Immature natural killer cell (primary cell): Measurements from ENCODE around the gene TEX261. TPM values are rescaled to one million over a fixed set of nuclear protein-coding genes. Genes with fewer than 3 reads are reported as not detected.

Experiments
- DNase-seq, 3 donors: peaks; one replicate each; pipeline ENCODE4 v3.0.0; 2022; ENCODE audit warnings: mixed read lengths in 1 of 3
- H3K27ac Mint-ChIP-seq, 6 donors: one replicate each; pipeline ENCODE4 v1.8.0; 2020; ENCODE audit warnings: mixed read lengths in 6 of 6, mild to moderate bottlenecking in 5 of 6, inconsistent platforms in 4 of 6, moderate library complexity in 3 of 6
- H3K27me3 Mint-ChIP-seq, 3 donors: one replicate each; pipeline ENCODE4 v1.8.0; 2020 to 2021; ENCODE audit warnings: low read depth in 3 of 3, mild to moderate bottlenecking in 3 of 3, mixed read lengths in 3 of 3, moderate library complexity in 3 of 3, inconsistent platforms in 1 of 3
- H3K36me3 Mint-ChIP-seq, 3 donors: one replicate each; pipeline ENCODE4 v1.8.0; 2020; ENCODE audit warnings: mixed read lengths in 3 of 3, inconsistent platforms in 2 of 3, mild to moderate bottlenecking in 2 of 3
- H3K4me1 Mint-ChIP-seq, 2 donors: one replicate each; pipeline ENCODE4 v1.8.0; 2020; ENCODE audit warnings: inconsistent platforms in 2 of 2, mild to moderate bottlenecking in 2 of 2, mixed read lengths in 2 of 2, moderate library complexity in 1 of 2
- H3K4me3 Mint-ChIP-seq, 5 donors: one replicate each; pipeline ENCODE4 v1.8.0; 2020; ENCODE audit warnings: mild to moderate bottlenecking in 5 of 5, mixed read lengths in 5 of 5, inconsistent platforms in 3 of 5, moderate library complexity in 3 of 5
- H3K9me3 Mint-ChIP-seq, 6 donors: one replicate each; pipeline ENCODE4 v1.8.0; 2020; ENCODE audit warnings: mild to moderate bottlenecking in 6 of 6, mixed read lengths in 6 of 6, inconsistent platforms in 4 of 6, moderate library complexity in 3 of 6
- polyA plus RNA-seq, 3 donors: library from polyadenylated mRNA; unstranded; fragments of 300-500 nt; fragmentation: Illumina TruSeq; gene quantifications; one replicate each; pipeline ENCODE4 v1.2.3, GENCODE V29; 2021

TEX261 gene
- polyA plus RNA-seq, 3 donors from 2014 or later = 25.8 to 44.7 (median 41.9) TPM

DNA sequence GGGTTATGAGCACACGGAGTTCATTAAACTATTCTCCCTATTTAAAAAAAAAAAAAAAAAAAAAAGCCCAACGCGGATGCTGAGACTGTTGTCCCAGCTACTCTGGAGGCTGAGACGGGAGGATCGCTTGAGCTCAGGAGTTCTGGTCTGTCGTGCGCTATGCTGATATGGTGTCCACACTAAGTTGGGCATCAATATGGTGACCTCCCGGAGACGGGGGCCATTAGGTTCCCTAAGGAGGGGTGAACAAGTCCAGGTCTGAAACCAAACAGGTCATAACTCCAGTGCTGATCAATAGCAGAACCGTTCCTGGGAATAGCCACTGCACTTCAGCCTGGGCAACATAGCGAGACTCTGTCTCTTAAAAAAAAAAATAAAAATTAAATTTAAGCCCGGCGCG lies 29.2 kb downstream of the TEX261 start:
- Mint-ChIP-seq H3K4me3 (peak overlapping the region; percentile 82 to 93 (median 86)), H3K4me1 (peaks cover 6 to 9% of the 10 kb centered on the region in 2 donors), H3K27me3 (peaks cover 5 to 13% (median 11%) of the 10 kb centered on the region in 3 donors), H3K9me3 (no peaks in the 10 kb centered on the region), H3K36me3 (peaks cover 0 to 3% (median 0%) of the 10 kb centered on the region in 3 donors), H3K27ac (peak overlapping the region in 1 of 6 donors; percentile 24)
- DNase-seq = no peak

DNA sequence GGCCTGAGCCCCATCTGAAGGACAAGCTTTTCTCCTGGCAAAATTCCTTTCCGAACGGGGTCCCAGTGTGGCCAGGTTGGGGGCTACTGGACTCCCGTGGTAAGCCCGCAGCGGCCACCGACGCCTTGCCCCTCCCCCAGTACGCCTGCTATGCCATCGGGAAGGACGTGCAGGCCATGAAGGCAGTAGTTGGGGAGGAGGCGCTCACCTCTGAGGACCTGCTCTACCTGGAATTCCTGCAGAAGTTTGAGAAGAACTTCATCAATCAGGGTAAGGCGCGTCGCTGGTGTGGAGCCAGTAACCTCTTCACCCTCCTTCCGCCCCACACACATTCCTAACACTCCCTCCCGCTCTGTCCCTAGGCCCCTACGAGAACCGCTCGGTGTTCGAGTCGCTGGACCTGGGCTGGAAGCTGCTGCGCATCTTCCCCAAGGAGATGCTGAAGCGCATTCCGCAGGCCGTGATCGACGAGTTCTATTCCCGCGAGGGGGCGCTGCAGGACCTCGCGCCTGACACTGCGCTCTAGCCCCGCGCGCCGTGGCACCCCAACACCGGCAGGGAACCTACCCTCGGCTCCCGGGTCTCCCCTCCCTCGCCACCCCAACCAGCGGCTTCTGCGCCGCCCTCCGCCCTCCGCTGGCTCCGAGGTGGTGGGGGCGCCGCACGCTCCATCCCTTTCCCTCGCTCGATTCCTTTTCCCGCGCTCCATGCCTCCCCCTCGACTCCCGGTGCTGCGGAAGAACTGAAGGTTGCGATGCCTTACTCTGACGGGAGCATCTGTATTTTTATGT lies 29.9 kb downstream of the TEX261 start:
- H3K36me3 Mint-ChIP-seq = peaks cover 0 to 3% (median 3%) of the 10 kb centered on the region in 3 donors
- H3K4me1 Mint-ChIP-seq = peaks cover 6 to 9% of the 10 kb centered on the region in 2 donors
- H3K4me3 Mint-ChIP-seq = peak overlapping the region; percentile 82 to 93 (median 86)
- H3K27ac Mint-ChIP-seq = peak overlapping the region in 3 of 6 donors; percentile 3 to 40 (median 24)
- peak; percentile 73 to 80 (median 77) for DNase-seq
- no peaks in the 10 kb centered on the region for H3K9me3 Mint-ChIP-seq
- peaks cover 5 to 13% (median 12%) of the 10 kb centered on the region in 3 donors for H3K27me3 Mint-ChIP-seq

GRCh38 chr2:70964133-70964532 lies 30.5 kb downstream of the TEX261 start:
- Mint-ChIP-seq H3K27ac (no peak overlapping the region), H3K36me3 (peaks cover 0 to 3% (median 3%) of the 10 kb centered on the region in 3 donors), H3K9me3 (no peaks in the 10 kb centered on the region), H3K4me1 (peaks cover 7 to 9% of the 10 kb centered on the region in 2 donors), H3K27me3 (peaks cover 5 to 13% (median 9%) of the 10 kb centered on the region in 3 donors), H3K4me3 (peak overlapping the region in 3 of 5 donors; percentile 6 to 45 (median 10))
- no peak for DNase-seq

DNA sequence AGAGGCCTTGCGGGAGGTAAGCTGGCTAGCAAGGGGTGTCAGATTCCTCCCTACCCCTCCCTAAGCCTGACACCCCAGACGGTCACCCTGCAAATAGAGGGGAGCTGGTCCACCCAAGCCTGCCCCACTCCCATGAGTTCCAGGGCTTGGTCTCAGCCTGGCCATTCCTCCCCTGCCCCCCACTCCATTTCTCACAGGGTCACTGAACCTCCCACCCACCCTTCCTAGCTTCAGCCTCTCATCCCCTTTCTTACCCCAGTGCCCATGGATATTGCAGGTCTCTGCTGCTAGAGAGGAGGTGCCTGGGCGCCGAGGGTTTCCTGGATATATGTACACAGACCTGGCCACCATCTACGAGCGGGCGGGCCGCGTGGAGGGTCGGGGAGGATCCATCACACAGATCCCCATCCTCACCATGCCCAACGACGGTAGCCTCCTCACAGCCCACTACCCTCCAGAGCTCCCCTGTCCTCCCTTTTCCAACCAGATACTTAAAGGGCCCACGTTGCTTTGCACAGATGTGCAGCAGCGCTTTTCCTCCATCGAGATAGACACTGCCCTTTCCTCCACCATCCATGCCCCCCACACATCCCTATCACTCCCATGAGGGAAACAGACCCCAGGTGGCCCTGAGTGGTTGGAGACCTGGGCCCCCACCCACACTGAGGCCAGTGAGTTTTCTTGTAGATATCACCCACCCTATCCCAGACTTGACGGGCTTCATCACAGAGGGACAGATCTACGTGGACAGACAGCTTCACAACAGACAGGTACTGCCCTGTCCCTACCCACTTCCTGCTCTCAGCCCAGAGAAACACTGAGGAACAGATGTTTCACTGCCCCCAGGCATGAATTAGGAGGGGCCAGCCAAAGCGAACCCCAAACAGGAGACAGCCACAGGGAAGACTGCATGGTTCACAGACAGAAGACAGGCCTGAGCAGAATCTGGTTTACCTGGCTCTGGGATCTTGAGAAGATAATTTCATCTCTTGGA lies 31.5 kb downstream of the TEX261 start:
- no peak for DNase-seq
- peaks cover 0 to 3% (median 3%) of the 10 kb centered on the region in 3 donors for H3K36me3 Mint-ChIP-seq

GRCh38 chr2:70962211-70962884 lies 32.3 kb downstream of the TEX261 start:
- Mint-ChIP-seq H3K27ac (peak overlapping the region in 1 of 6 donors; percentile 76), H3K36me3 (peaks cover 0 to 3% (median 3%) of the 10 kb centered on the region in 3 donors), H3K27me3 (peaks cover 5 to 11% (median 9%) of the 10 kb centered on the region in 3 donors), H3K9me3 (no peaks in the 10 kb centered on the region), H3K4me3 (no peak overlapping the region), H3K4me1 (peaks cover 17 to 23% of the 10 kb centered on the region in 2 donors)
- DNase-seq = no peak

More for the DNA sequence above, 31.5 kb downstream of the TEX261 start:
- H3K4me3 Mint-ChIP-seq = peak overlapping the region in 1 of 5 donors; percentile 49
- no peaks in the 10 kb centered on the region for H3K9me3 Mint-ChIP-seq
- no peak overlapping the region for H3K27ac Mint-ChIP-seq
- H3K4me1 Mint-ChIP-seq = peaks cover 12 to 15% of the 10 kb centered on the region in 2 donors
- H3K27me3 Mint-ChIP-seq = peaks cover 5 to 11% (median 9%) of the 10 kb centered on the region in 3 donors

DNA sequence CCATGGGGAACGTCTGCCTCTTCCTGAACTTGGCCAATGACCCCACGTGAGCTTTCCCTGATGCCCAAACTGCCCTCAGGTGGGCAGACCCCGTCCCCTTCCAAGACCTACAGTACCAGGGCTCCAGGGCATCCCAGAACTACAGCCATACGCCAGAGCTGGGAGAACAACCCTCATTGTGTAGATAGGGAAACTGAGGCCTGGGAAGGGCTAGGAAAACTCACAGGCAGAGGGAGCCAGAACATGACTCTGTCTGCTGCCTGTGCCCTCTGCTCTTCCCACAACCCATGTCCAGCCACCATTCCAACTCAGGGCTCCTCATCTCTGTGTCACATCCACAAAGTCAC lies 33.1 kb downstream of the TEX261 start:
- Mint-ChIP-seq H3K4me1 (peaks cover 17 to 23% of the 10 kb centered on the region in 2 donors), H3K27me3 (peaks cover 5 to 9% (median 9%) of the 10 kb centered on the region in 3 donors), H3K4me3 (no peak overlapping the region), H3K27ac (no peak overlapping the region), H3K36me3 (peaks cover 0 to 3% (median 3%) of the 10 kb centered on the region in 3 donors), H3K9me3 (no peaks in the 10 kb centered on the region)
- DNase-seq = no peak

DNA sequence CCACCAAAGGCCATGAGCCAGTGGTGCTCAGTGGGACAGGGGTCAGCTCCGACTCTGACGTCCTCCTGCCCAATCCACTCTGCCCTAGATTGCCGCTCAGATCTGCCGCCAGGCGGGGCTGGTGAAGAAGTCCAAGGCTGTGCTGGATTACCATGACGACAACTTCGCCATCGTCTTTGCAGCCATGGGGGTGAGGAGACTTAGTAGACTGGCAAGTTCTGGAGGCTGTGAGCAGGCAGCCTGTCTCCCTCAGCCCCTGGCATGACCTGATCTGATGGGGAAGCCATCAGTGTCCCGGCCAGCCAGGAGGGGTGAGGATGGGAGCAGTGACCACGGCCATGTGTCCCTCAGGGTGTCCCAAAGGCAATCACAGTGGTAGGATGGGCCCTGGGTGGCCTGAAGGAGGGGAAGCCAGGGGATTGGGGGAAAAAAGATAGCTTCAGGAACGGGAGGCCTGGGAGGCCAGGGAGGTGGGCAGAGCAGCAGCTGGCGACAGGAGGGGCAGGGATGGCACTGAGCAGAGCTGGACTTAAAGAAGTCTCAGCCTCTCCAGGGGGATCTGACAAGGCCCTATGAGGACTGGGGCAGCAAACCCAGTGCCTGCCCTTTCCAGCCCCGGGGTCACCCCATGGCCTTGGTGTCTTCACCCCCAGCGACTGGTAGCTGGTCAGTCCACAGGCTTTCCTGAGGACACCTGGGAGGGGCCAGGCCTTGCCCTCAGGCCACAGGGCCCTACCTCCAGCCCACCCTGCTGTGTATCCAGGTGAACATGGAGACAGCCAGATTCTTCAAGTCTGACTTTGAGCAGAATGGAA lies 33.6 kb downstream of the TEX261 start:
- peaks cover 0 to 3% (median 3%) of the 10 kb centered on the region in 3 donors for H3K36me3 Mint-ChIP-seq
- peaks cover 17 to 23% of the 10 kb centered on the region in 2 donors for H3K4me1 Mint-ChIP-seq
- peaks cover 5 to 12% (median 9%) of the 10 kb centered on the region in 3 donors for H3K27me3 Mint-ChIP-seq
- no peak for DNase-seq
- no peak overlapping the region for H3K27ac Mint-ChIP-seq
- no peaks in the 10 kb centered on the region for H3K9me3 Mint-ChIP-seq
- H3K4me3 Mint-ChIP-seq = no peak overlapping the region

- H3K4me1 Mint-ChIP-seq = peaks cover 15 to 20% of the 10 kb centered on the region in 2 donors
- H3K9me3 Mint-ChIP-seq = no peaks in the 10 kb centered on the region
- DNase-seq = no peak
- peaks cover 0 to 3% (median 3%) of the 10 kb centered on the region in 3 donors for H3K36me3 Mint-ChIP-seq
- peaks cover 7 to 14% (median 8%) of the 10 kb centered on the region in 3 donors for H3K27me3 Mint-ChIP-seq
- H3K4me3 Mint-ChIP-seq = no peak overlapping the region
- peak overlapping the region in 1 of 6 donors; percentile 62 for H3K27ac Mint-ChIP-seq
These were observed 34.5 kb downstream of the TEX261 start for GRCh38 chr2:70959851-70960832.

- Mint-ChIP-seq H3K27ac (peak overlapping the region in 1 of 6 donors; percentile 55), H3K4me3 (no peak overlapping the region), H3K27me3 (peaks cover 4 to 14% (median 4%) of the 10 kb centered on the region in 3 donors), H3K9me3 (no peaks in the 10 kb centered on the region), H3K36me3 (peaks cover 0 to 3% (median 0%) of the 10 kb centered on the region in 3 donors), H3K4me1 (peaks cover 11 to 13% of the 10 kb centered on the region in 2 donors)
- DNase-seq = no peak
These were observed 35.4 kb downstream of the TEX261 start for GRCh38 chr2:70959271-70959761.

DNA sequence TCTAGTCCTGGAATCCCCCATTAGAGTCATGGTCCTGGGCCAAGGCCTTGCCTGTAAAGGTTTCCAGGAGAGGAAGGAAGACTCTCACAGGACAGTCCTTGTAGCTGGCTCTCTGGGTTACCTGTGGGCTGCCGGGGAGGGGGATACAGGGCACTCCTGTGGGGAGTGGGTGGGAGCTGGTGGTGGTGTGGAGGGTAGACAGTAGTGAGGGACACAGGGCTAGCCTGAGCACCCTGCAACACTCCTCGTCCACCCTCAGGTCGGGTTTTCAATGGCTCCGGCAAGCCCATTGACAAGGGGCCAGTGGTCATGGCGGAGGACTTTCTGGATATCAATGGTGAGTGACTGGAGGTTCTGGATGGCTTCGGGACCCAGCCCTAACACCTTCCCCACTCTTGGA lies 35.9 kb downstream of the TEX261 start:
- Mint-ChIP-seq H3K27ac (peak overlapping the region in 2 of 6 donors; percentile 55 to 65), H3K27me3 (peaks cover 6 to 17% (median 7%) of the 10 kb centered on the region in 3 donors), H3K4me1 (peaks cover 11 to 13% of the 10 kb centered on the region in 2 donors), H3K4me3 (no peak overlapping the region), H3K9me3 (no peaks in the 10 kb centered on the region), H3K36me3 (peaks cover 0 to 3% (median 0%) of the 10 kb centered on the region in 3 donors)
- DNase-seq = no peak

DNA sequence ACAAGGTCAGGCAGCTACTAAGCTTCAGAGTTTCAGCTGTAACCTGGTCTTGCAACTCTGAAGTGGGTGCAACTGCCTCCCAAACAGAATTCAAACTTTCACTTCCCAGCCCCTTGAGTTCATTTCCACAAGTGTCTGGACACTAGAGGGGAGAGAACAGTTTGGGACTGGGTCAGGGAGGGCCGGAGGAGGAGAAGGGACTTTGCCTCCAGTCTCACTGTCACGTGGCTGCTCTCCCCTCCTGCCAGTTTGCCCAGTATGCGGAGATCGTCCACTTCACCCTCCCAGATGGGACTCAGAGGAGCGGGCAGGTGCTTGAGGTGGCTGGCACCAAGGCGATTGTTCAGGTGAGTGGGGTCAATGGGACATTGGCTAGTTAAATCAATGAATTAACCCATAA lies 36.9 kb downstream of the TEX261 start:
- Mint-ChIP-seq H3K4me1 (peaks cover 11 to 13% of the 10 kb centered on the region in 2 donors), H3K4me3 (no peak overlapping the region), H3K27ac (no peak overlapping the region), H3K27me3 (peaks cover 10 to 13% (median 11%) of the 10 kb centered on the region in 3 donors), H3K9me3 (no peaks in the 10 kb centered on the region), H3K36me3 (peaks cover 0 to 3% (median 0%) of the 10 kb centered on the region in 3 donors)
- no peak for DNase-seq
